ENCODE measurements around the gene RDH13.

DNA sequence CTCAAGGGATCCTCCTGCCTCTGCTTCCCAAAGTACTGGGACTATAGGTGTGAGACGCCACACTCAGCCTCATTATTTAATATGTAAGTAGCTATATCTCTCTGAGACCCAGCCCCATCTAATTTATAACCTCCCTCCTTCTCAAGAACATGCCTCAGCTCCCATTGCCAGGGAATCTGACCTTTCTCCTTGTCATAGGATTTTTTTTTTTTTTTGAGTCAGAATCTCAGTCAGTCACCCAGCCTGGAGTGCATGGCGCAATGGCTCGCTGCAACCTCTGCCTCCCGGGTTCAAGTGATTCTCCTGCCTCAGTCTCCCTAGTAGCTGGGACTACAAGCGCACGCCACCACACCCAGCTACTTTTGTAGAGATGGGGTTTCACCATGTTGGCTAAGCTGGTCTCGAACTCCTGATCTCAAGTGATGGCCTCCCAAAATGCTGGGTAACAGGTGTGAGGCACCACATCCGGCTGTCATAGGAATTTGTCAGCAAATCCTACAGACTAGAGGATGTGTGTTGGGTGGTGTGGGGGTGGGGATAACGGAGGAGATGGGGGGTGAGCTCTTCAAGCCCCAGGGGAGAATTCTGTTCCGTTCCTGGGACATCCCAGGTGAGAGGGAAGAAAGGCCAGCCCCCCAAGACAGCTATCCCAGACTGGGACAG is 7.6 kb upstream of the RDH13 start:
- TF ChIP-seq, protein P1, sequence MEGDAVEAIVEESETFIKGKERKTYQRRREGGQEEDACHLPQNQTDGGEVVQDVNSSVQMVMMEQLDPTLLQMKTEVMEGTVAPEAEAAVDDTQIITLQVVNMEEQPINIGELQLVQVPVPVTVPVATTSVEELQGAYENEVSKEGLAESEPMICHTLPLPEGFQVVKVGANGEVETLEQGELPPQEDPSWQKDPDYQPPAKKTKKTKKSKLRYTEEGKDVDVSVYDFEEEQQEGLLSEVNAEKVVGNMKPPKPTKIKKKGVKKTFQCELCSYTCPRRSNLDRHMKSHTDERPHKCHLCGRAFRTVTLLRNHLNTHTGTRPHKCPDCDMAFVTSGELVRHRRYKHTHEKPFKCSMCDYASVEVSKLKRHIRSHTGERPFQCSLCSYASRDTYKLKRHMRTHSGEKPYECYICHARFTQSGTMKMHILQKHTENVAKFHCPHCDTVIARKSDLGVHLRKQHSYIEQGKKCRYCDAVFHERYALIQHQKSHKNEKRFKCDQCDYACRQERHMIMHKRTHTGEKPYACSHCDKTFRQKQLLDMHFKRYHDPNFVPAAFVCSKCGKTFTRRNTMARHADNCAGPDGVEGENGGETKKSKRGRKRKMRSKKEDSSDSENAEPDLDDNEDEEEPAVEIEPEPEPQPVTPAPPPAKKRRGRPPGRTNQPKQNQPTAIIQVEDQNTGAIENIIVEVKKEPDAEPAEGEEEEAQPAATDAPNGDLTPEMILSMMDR (IDR thresholded peaks at IDR 0.05) = no peak
- no peak for TF ChIP-seq ZFX (IDR thresholded peaks at IDR 0.05; ENCODE audit: borderline replicate concordance)
